WTC11 (cell line): ENCODE measurements around the gene ARAP1. TPM values are rescaled to one million over a fixed set of nuclear protein-coding genes. Genes with fewer than 3 reads are reported as not detected.

ENCODE experiments used
- ATAC-seq: fragments of 200-7000 bp; cut with Tn5 transposase; 2 replicates; pipeline ENCODE4 v1.10.0; 2021; ENCODE audit warnings: mild to moderate bottlenecking, moderate library complexity
- CTCF ChIA-PET: fragments of 300-600 bp; sonication (Branson Sonifier 250); formaldehyde crosslinking; loops from one replicate; lab custom pipeline; 2021; ENCODE audit warnings: antibody characterized with exemption; lab: Charles Lee
- POLR2A ChIA-PET: fragments of 350-600 bp; sonication (Branson Sonifier 250); formaldehyde crosslinking; loops from one replicate; lab custom pipeline; 2021; ENCODE audit warnings: antibody characterized with exemption; lab: Charles Lee
- DNase-seq: peaks from one replicate; pipeline ENCODE4 v3.0.0; 2021; ENCODE audit warnings: low spot score
- H3K27ac Mint-ChIP-seq: 2 replicates; pipeline ENCODE4 v1.8.0; 2021; ENCODE audit warnings: mixed read lengths
- H3K27me3 Mint-ChIP-seq: 2 replicates; pipeline ENCODE4 v1.8.0; 2021; ENCODE audit warnings: low read depth, mild to moderate bottlenecking, moderate library complexity, mixed read lengths
- H3K36me3 Mint-ChIP-seq: 2 replicates; pipeline ENCODE4 v1.8.0; 2021; ENCODE audit warnings: mixed read lengths
- H3K4me1 Mint-ChIP-seq: 2 replicates; pipeline ENCODE4 v1.8.0; 2022; ENCODE audit warnings: mixed read lengths
- H3K4me3 Mint-ChIP-seq: 2 replicates; pipeline ENCODE4 v1.8.0; 2021; ENCODE audit warnings: mild to moderate bottlenecking, moderate library complexity, mixed read lengths
- H3K9me3 Mint-ChIP-seq: 2 replicates; pipeline ENCODE4 v1.8.0; 2021; ENCODE audit warnings: mixed read lengths
- ATF1 ChIP-seq: sonication (generic); formaldehyde crosslinking; IDR thresholded peaks from 2 replicates; pipeline ENCODE4 v1.8.1; 2023; ENCODE audit warnings: mild to moderate bottlenecking, moderate library complexity, missing genetic modification reagents
- CREM ChIP-seq: sonication (generic); formaldehyde crosslinking; IDR thresholded peaks from 2 replicates; pipeline ENCODE4 v1.8.1; 2022; ENCODE audit warnings: mild to moderate bottlenecking, missing genetic modification reagents, moderate library complexity
- E2F4 ChIP-seq: sonication (generic); formaldehyde crosslinking; IDR thresholded peaks from 2 replicates; pipeline ENCODE4 v1.8.1; 2022; ENCODE audit warnings: low read depth, mild to moderate bottlenecking, moderate library complexity, missing genetic modification reagents, borderline replicate concordance
- E2F5 ChIP-seq: sonication (generic); formaldehyde crosslinking; IDR thresholded peaks from 2 replicates; pipeline ENCODE4 v1.8.1; 2022; ENCODE audit warnings: mild to moderate bottlenecking, moderate library complexity, missing genetic modification reagents
- NFATC4 ChIP-seq: fragments of 250-450 bp; sonication (Bioruptor Pico); IDR thresholded peaks from 2 replicates; pipeline ENCODE4 v1.9.0; 2021; ENCODE audit warnings: mild to moderate bottlenecking
- NFE2L1 ChIP-seq: sonication (generic); formaldehyde crosslinking; IDR thresholded peaks from 2 replicates; pipeline ENCODE4 v1.8.1; 2023; ENCODE audit warnings: missing genetic modification reagents
- NR2C2 ChIP-seq: sonication (generic); formaldehyde crosslinking; IDR thresholded peaks from 2 replicates; pipeline ENCODE4 v1.8.0; 2022; ENCODE audit warnings: mild to moderate bottlenecking, missing genetic modification reagents
- PRRX2 ChIP-seq: fragments of 250-450 bp; sonication (Bioruptor Pico); IDR thresholded peaks from 2 replicates; pipeline ENCODE4 v1.8.0; 2021; ENCODE audit warnings: mild to moderate bottlenecking
- SMAD3 ChIP-seq: sonication (generic); formaldehyde crosslinking; IDR thresholded peaks from 2 replicates; pipeline ENCODE4 v1.8.0; 2022; ENCODE audit warnings: missing genetic modification reagents, mild to moderate bottlenecking, borderline replicate concordance
- TCF7 ChIP-seq: sonication (generic); formaldehyde crosslinking; IDR thresholded peaks from 2 replicates; pipeline ENCODE4 v1.8.0; 2022; ENCODE audit warnings: mild to moderate bottlenecking, low read depth, missing genetic modification reagents, moderate library complexity
- TEAD4 ChIP-seq: sonication (generic); formaldehyde crosslinking; IDR thresholded peaks from 2 replicates; pipeline ENCODE4 v1.8.0; 2022; ENCODE audit warnings: mild to moderate bottlenecking, missing genetic modification reagents
- ZNF232 ChIP-seq: sonication (generic); formaldehyde crosslinking; IDR thresholded peaks from 2 replicates; pipeline ENCODE4 v1.8.0; 2022; ENCODE audit warnings: mild to moderate bottlenecking, missing genetic modification reagents
- total RNA-seq: library from RNA; stranded (reverse); gene quantifications from 3 replicates; pipeline ENCODE4 v1.2.3, GENCODE V29; 2021
- TF ChIP-seq, protein P1 (sequence below): fragments of 250-450 bp; sonication (Bioruptor Pico); IDR thresholded peaks from 2 replicates; pipeline ENCODE4 v1.9.0; 2021; ENCODE audit warnings: mild to moderate bottlenecking
- TF ChIP-seq, protein P2 (sequence below): sonication (generic); formaldehyde crosslinking; IDR thresholded peaks from 2 replicates; pipeline ENCODE4 v1.8.1; 2023; ENCODE audit warnings: mild to moderate bottlenecking, missing genetic modification reagents, moderate library complexity
- TF ChIP-seq, protein P3 (sequence below): fragments of 250-450 bp; sonication (Bioruptor Pico); IDR thresholded peaks from 2 replicates; pipeline ENCODE4 v1.9.0; 2021; ENCODE audit warnings: mild to moderate bottlenecking
- TF ChIP-seq, protein P4 (sequence below): sonication (generic); formaldehyde crosslinking; IDR thresholded peaks from 2 replicates; pipeline ENCODE4 v1.8.0; 2023; ENCODE audit warnings: mild to moderate bottlenecking, missing genetic modification reagents

Gene ARAP1
- total RNA-seq, 1 experiment from 2014 or later, result 98.8 TPM

DNA sequence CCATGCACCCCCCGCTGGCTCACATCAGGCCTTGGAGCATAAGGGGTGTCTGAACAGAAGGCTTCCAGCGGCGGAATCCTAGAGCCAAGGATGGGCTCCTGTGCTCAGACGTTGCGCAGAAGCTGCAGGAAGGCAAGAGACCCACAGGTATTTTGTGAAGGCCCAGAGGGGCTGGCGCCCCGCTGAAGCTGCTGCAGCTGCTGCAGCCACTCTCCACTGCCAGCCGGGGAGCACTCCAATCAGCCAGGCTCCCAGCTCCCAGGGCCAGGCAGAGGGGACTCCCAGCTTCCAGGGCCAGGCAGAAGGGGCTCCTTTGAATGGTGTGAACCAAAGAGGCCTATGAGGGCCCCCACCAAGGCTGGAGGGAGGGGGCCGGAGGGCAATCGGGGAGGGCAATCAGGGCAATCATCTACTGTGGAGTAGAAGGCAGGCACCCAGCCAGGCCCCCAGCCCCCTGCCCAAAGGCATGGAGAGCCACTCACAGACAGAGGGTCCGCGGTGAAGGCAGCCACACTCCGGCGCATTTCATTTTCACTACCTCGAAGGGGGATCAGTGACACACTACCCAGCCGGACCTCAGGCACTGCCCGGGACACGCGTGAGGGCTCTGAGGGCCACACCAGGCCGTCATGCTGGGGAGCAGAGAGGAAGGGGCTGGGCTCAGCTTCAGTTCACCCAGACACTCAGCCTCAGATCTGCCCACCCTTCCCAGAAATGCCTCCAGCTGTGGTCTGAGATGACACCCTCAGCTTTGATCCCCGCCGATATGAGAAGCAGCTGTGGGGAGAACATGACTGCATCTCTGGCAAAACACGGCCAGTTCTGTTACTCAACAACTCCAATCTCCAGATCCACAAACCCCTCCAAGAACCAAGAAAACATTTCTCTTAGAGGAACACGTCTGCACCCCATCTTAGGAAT lies 66.4 kb downstream of the ARAP1 start:
- H3K36me3 Mint-ChIP-seq, result peaks cover 3% of the 10 kb centered on the region; the same call in 1 of the 2 replicates
- H3K27me3 Mint-ChIP-seq, result peaks cover 3% of the 10 kb centered on the region; the same call in 1 of the 2 replicates
- no peak overlapping the region for H3K4me3 Mint-ChIP-seq
- DNase-seq, result no peak
- no peak for TF ChIP-seq E2F4 (CRISPR knock-in tag)
- TF ChIP-seq, protein P1, sequence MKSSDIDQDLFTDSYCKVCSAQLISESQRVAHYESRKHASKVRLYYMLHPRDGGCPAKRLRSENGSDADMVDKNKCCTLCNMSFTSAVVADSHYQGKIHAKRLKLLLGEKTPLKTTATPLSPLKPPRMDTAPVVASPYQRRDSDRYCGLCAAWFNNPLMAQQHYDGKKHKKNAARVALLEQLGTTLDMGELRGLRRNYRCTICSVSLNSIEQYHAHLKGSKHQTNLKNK, result no peak
- no peak for TF ChIP-seq TCF7 (CRISPR knock-in tag)
- TF ChIP-seq, protein P2, sequence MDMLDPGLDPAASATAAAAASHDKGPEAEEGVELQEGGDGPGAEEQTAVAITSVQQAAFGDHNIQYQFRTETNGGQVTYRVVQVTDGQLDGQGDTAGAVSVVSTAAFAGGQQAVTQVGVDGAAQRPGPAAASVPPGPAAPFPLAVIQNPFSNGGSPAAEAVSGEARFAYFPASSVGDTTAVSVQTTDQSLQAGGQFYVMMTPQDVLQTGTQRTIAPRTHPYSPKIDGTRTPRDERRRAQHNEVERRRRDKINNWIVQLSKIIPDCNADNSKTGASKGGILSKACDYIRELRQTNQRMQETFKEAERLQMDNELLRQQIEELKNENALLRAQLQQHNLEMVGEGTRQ (CRISPR knock-in tag), result no peak
- no peak for TF ChIP-seq NR2C2
- no peak for TF ChIP-seq ATF1 (CRISPR knock-in tag)
- TF ChIP-seq PRRX2 (CRISPR knock-in tag), result no peak
- TF ChIP-seq SMAD3 (CRISPR knock-in tag), result no peak
- TF ChIP-seq ZNF232 (CRISPR knock-in tag), result no peak
- TF ChIP-seq, protein P3, sequence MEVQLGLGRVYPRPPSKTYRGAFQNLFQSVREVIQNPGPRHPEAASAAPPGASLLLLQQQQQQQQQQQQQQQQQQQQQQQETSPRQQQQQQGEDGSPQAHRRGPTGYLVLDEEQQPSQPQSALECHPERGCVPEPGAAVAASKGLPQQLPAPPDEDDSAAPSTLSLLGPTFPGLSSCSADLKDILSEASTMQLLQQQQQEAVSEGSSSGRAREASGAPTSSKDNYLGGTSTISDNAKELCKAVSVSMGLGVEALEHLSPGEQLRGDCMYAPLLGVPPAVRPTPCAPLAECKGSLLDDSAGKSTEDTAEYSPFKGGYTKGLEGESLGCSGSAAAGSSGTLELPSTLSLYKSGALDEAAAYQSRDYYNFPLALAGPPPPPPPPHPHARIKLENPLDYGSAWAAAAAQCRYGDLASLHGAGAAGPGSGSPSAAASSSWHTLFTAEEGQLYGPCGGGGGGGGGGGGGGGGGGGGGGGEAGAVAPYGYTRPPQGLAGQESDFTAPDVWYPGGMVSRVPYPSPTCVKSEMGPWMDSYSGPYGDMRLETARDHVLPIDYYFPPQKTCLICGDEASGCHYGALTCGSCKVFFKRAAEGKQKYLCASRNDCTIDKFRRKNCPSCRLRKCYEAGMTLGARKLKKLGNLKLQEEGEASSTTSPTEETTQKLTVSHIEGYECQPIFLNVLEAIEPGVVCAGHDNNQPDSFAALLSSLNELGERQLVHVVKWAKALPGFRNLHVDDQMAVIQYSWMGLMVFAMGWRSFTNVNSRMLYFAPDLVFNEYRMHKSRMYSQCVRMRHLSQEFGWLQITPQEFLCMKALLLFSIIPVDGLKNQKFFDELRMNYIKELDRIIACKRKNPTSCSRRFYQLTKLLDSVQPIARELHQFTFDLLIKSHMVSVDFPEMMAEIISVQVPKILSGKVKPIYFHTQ (CRISPR knock-in tag), result no peak
- no peak for TF ChIP-seq NFATC4 (CRISPR knock-in tag)
- TF ChIP-seq E2F5 (CRISPR knock-in tag), result no peak
- TF ChIP-seq TEAD4 (CRISPR knock-in tag), result no peak
- TF ChIP-seq, protein P4, sequence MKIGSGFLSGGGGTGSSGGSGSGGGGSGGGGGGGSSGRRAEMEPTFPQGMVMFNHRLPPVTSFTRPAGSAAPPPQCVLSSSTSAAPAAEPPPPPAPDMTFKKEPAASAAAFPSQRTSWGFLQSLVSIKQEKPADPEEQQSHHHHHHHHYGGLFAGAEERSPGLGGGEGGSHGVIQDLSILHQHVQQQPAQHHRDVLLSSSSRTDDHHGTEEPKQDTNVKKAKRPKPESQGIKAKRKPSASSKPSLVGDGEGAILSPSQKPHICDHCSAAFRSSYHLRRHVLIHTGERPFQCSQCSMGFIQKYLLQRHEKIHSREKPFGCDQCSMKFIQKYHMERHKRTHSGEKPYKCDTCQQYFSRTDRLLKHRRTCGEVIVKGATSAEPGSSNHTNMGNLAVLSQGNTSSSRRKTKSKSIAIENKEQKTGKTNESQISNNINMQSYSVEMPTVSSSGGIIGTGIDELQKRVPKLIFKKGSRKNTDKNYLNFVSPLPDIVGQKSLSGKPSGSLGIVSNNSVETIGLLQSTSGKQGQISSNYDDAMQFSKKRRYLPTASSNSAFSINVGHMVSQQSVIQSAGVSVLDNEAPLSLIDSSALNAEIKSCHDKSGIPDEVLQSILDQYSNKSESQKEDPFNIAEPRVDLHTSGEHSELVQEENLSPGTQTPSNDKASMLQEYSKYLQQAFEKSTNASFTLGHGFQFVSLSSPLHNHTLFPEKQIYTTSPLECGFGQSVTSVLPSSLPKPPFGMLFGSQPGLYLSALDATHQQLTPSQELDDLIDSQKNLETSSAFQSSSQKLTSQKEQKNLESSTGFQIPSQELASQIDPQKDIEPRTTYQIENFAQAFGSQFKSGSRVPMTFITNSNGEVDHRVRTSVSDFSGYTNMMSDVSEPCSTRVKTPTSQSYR (CRISPR knock-in tag), result no peak
- no peak for TF ChIP-seq NFE2L1
- TF ChIP-seq CREM (CRISPR knock-in tag), result no peak
- H3K27ac Mint-ChIP-seq, result no peak overlapping the region; the same call in 1 of the 2 replicates
- H3K9me3 Mint-ChIP-seq, result no peaks in the 10 kb centered on the region
- ChIA-PET CTCF (interaction anchor here (0.8 to 16.5 kb wide), 18 partner anchors 9 to 214 kb away, joined by 3 to 461 read pairs (median 14); partner anchors contain the start of gene STARD10), POLR2A (no interaction called here)
- peaks cover 9% of the 10 kb centered on the region for H3K4me1 Mint-ChIP-seq
- no peak for ATAC-seq
